Measurements from ENCODE around the gene RPTN. TPM values are rescaled to one million over a fixed set of nuclear protein-coding genes. Genes with fewer than 3 reads are reported as not detected.

RPTN gene
- total RNA-seq, 1 experiment from 2014 or later: not detected

DNA sequence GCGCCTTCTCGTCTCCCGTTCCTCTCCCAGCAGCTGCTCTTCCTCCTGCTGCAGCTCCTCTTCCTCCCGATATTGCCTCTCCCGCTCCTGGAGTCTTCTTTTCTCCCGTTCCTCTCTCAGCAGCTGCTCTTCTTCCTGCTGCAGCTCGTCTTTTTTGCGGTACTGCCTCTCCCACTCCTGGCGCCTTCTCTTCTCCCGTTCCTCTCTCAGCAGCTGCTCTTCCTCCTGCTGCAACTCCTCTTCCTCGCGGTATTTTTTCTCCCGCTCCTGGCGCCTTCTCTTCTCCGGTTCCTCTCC is 49.1 kb downstream of the RPTN start:
- Histone ChIP-seq H3K27me3 (ENCODE audit: insufficient read depth, low read length) (peaks cover 76% of the 10 kb centered on the region), H3K27ac (ENCODE audit: low read depth, low read length) (no peak overlapping the region), H3K9ac (ENCODE audit: low read length) (no peak overlapping the region), H4K20me1 (ENCODE audit: insufficient read depth) (no peaks in the 10 kb centered on the region), H3K79me2 (ENCODE audit: insufficient read depth, low read length) (no peaks in the 10 kb centered on the region), H3K4me3 (replicated peaks in 1 of 2; ENCODE audit: low read depth in 1 of 2, low read length in 2 of 2) (peak overlapping the region; percentile 44 to 58), H3K9me3 (ENCODE audit: control insufficient read depth in 1 of 2, insufficient read depth in 1 of 2, low read depth in 1 of 2, low read length in 2 of 2) (no peaks in the 10 kb centered on the region), H3K9me2 (ENCODE audit: insufficient read depth) (no peaks in the 10 kb centered on the region), H3K4me2 (ENCODE audit: low read length) (peak overlapping the region; percentile 77), H2AFZ (ENCODE audit: low read depth, low read length, poor library complexity, severe bottlenecking) (peak overlapping the region; percentile 62), H3K4me1 (ENCODE audit: control insufficient read depth in 1 of 2, insufficient read depth in 2 of 2, low read length in 2 of 2) (peaks cover 20 to 50% of the 10 kb centered on the region in 2 experiments), H3K36me3 (ENCODE audit: control insufficient read depth in 1 of 2, insufficient read depth in 2 of 2, low read length in 2 of 2) (no peaks in the 10 kb centered on the region)
- BruUV-seq (replicated peaks): no TSS peak
- intact Hi-C loops (cut with micrococcal nuclease): loop anchor here (2.0 kb wide), 1 partner anchor 61 kb away; no protein-coding TSS in a partner anchor
- POLR2A ChIA-PET: interaction anchor here (1.0 to 1.5 kb wide), 3 partner anchors 62 to 76 kb away, joined by 3 to 4 read pairs (median 4); partner anchors contain the start of gene S100A11
- RAD21 ChIA-PET (ENCODE audit: low non-redundant PET in 1 of 2, low total read pairs in 2 of 2, uncharacterized antibody in 2 of 2, unreplicated experiment in 2 of 2): no interaction called here
- no peak for ATAC-seq
- TF ChIP-seq SRF (IDR thresholded peaks at IDR 0.05; ENCODE audit: low read depth) (no peak), EZH2phosphoT487 (IDR thresholded peaks at IDR 0.05; ENCODE audit: borderline replicate concordance) (peak; percentile 43; the same call in 1 of the 2 replicates), ZFX (IDR thresholded peaks at IDR 0.05) (no peak), YY1 (IDR thresholded peaks at IDR 0.05; ENCODE audit: extremely low read depth, insufficient replicate concordance, low read depth, low read length) (no peak), RAD21 (IDR thresholded peaks at IDR 0.05; ENCODE audit: low read depth) (no peak)
- TF ChIP-seq, protein P1, sequence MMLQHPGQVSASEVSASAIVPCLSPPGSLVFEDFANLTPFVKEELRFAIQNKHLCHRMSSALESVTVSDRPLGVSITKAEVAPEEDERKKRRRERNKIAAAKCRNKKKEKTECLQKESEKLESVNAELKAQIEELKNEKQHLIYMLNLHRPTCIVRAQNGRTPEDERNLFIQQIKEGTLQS (IDR thresholded peaks at IDR 0.05): no peak
- TF ChIP-seq, protein P2, sequence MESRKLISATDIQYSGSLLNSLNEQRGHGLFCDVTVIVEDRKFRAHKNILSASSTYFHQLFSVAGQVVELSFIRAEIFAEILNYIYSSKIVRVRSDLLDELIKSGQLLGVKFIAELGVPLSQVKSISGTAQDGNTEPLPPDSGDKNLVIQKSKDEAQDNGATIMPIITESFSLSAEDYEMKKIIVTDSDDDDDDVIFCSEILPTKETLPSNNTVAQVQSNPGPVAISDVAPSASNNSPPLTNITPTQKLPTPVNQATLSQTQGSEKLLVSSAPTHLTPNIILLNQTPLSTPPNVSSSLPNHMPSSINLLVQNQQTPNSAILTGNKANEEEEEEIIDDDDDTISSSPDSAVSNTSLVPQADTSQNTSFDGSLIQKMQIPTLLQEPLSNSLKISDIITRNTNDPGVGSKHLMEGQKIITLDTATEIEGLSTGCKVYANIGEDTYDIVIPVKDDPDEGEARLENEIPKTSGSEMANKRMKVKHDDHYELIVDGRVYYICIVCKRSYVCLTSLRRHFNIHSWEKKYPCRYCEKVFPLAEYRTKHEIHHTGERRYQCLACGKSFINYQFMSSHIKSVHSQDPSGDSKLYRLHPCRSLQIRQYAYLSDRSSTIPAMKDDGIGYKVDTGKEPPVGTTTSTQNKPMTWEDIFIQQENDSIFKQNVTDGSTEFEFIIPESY (IDR thresholded peaks at IDR 0.05; ENCODE audit: extremely low read depth, insufficient replicate concordance, low read length): no peak
- no peak for DNase-seq (ENCODE audit: low read depth, low spot score)
- CTCF ChIA-PET: interaction anchor here (0.7 to 1.7 kb wide), 5 partner anchors 55 to 349 kb away, joined by 3 to 9 read pairs (median 4); no protein-coding TSS in a partner anchor
